ENCODE data around the gene ETV6. TPM values are rescaled to one million over a fixed set of nuclear protein-coding genes. Genes with fewer than 3 reads are reported as not detected.

ETV6 gene
- total RNA-seq, 1 donor from 2014 or later, result 72.7 TPM

DNA sequence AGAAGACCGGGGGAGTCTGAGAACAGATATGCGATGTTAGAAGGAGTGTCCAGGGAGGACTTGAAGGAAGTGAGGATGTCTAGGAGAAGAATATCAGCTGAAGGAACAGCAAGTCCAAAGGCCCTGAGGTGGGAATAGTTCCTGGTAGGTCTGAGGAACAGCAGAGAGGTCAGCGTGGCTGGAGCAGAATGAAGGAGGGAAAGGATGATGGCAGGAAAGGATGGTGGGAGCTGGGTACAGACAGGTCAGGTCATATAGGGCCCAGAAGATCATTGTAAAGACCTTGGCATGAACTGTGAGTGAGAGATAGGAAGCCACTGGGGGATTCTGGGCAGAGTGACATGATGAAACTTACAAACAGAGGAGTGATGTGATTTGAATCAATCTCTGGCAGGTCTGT, 171.0 kb downstream of the ETV6 start:
- intact Hi-C loops (cut with micrococcal nuclease), result no loop called here

DNA sequence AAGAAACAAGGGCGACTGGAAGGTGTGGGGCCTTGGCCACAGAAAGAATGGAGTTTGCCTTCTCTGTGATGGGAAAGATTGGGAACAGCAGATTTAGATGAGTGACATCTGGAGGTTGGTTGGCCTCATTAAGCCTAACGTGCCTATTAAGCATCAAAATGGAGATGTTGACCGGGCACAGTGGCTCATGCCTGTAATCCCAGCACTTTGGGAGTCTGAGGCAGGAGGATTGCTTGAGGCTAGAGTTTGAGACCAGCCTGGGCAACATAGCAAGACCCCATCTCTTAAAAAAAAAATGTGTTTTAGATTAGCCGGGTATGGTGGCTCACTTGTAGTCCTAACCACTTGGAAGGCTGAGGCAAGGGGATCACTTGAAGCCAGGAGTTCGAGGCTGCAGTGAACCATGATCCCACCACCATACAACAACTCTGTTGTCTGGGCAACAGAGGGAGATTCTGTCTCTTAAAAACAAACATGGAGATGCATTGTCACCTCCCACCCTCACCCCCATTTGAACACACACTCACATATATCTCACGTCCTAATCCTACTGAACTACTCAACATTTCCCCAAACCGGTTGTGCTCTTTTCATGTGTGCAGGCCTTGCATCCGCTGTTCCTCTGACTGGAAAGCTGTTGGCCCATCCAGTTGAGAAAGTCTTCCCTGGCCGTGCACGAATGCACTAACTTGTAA, 172.1 kb downstream of the ETV6 start:
- intact Hi-C loops (cut with micrococcal nuclease), result loop anchor here (2.0 kb wide), 1 partner anchor 15 kb away; no protein-coding TSS in a partner anchor

DNA sequence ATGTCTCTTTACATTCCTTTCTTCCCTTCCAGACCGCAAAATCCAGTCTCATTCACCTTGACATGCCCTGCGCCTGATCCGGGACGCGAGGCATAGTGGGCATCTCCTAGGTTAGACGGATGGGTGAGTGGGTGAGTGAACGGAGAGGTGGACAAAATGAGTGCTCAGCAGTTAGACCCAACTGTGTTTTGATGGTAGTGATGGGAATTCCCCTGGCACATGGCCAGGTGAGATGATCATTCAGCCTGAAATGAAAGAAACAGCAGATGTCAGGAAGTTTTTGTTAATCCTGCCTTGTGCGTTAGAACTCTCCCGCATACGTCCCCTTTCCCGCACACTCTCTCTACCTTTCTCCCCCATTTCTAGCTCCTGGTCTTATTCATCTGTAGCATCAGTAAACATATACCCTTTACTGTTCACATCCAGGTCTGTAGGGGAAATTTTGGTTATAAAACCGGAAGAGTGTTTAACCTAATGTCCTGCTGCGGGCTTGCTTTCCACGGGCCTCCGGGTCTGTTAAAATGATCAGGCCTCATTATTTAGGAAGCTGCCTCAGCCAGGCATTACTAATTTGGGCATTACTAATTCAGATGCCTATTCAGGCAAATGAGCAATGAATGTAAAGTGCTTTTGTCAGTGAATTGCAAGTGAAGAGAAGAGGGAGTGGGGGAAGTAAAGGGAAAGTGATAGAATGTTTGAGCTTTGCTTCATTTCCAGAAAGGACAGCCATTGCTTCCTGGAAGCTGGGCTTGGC, 172.8 kb downstream of the ETV6 start:
- intact Hi-C loops (cut with micrococcal nuclease), result loop anchor here (2.0 kb wide), 1 partner anchor 15 kb away; no protein-coding TSS in a partner anchor

DNA sequence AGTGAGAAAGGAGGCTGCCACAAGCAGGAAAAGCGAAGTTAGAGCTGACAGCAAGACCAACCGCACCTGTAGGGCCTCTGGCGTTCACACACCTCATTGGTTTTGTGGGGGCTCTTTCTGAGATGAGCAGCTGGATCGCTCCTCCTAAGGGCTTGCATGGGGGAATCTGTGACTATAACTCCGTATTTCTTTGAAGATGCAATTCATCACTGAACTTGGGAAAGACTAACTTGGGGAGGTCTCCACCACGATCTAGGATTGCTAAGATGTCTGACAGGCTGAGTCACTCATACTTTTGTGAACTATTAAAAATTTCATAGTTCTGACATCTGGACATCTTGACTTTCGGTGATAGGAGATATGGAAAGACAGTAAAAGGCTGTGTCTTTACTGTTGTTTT, 173.6 kb downstream of the ETV6 start:
- intact Hi-C loops (cut with micrococcal nuclease), result loop anchor here (2.0 kb wide), 1 partner anchor 14 kb away; no protein-coding TSS in a partner anchor

DNA sequence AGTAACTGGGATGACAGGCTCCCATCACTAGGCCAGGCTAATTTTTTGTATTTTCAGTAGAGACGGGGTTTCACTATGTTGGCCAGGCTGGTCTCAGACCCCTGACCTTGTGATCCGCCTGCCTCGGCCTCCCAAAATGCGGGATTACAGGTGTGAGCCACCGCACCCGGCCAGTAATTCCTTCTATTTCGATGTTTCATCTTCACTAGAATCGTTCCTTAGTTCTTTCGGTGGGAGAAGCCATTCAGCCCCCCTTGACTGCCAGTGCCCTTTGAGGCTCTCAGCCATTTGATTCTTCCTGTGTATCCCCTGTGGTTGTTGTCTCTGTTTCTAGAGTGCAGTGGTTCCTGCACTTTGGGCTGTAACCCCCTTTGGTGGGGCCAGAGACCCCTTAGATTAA, 174.1 kb downstream of the ETV6 start:
- intact Hi-C loops (cut with micrococcal nuclease), result loop anchor here (2.0 kb wide), 1 partner anchor 13 kb away; no protein-coding TSS in a partner anchor

DNA sequence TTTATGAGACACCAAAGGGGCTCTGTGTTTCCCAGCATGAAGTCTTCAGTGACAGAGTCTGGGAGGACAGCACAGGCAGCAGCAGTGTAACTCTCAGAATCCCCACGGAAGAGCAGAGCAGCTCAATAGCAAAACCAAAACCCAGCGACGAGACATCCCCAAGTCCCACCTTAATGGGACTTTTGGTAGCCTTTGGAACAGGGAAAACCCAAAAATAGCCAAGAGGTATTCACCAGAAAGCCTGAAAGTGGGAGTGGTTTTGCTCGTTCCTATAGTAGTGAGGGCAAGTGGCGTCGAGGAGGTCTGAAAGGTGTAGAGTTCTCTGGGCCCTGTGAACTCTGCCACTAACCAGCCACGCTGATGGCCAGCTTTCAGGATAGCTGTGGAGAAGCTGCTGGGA, 174.6 kb downstream of the ETV6 start:
- intact Hi-C loops (cut with micrococcal nuclease), result no loop called here

DNA sequence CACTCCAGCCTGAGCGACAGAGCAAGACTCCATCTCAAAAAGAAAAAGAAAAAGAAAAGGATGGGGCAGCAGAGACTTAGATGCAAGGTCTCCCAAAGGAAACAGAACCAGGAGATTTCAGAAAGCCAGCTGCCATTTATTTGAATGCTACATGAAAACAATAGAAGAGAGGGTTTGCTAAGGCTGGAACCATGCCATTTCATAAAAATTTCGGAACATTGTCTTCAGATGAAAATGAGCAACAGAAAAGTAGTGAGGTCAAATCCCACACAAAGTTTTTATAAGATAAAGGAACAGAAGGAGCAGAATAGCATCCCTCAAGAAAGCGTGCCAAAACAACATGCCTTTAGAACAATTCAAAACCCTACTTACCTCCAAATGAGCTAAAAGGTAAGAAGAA, 175.3 kb downstream of the ETV6 start:
- intact Hi-C loops (cut with micrococcal nuclease), result no loop called here

DNA sequence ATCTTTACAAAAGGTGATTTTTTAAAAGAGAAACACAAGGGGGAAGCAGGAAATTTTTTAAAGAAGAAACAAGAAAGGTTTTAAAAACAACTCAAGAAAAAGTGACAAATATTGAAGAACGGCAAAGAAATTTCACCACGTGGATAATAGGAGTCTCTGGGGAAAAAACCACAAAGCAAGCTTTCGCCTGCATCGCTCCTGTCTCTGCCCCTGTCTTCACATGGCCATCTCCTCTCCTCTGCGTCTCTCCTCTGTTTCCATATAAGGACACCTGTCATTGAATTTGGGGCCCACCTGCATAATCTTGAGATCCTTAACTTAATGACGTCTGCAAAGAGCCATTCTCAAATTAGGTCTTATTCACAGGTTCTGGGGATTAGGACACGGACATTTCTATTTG, 175.8 kb downstream of the ETV6 start:
- intact Hi-C loops (cut with micrococcal nuclease), result no loop called here

GRCh38 chr12:11826574-11826973, 177.1 kb downstream of the ETV6 start:
- intact Hi-C loops (cut with micrococcal nuclease), result no loop called here

DNA sequence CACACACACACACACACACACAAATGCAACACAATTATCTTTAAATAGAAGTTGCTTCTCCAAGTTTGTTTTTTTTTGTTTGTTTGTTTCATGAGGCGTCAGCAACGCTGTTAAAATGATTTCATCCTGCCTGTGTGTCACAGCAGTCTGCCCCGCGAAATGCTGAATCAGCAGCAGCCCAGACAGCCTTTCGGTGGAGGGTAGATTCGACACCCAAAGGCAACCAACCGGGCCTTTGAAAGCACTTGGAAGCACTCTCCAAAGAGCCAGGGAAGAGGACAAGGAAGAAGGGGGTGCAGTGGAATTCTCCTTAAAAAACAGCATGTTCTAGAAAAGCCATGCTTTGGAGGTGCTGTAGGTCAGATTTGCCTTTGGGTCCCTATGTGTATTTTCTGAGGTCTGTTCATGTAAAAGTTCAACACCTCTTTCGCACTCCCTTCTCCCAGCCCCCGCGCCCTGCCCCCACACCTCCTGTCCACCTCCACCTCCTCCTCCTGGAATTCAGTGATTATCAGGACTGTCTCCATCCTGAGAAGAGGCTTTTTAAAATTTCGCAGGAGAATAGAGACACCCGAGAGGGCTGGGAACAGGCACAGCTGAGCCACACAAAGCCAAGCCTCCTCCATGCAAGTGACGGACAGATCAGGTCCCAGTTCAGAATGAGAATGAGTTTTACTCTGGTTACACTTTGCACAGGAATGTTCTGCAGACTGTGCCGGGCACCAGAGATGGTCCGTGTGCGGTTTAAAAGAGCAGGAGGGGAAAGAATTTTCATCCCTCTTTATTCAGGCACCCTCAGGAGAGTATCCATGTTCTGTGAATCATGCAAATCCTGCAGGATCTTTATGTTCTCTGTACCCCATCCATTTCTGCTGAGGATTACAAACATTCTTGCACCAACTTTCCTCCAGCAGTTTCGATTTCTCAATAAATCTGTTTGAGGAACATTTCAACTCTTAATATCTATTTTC, 177.9 kb downstream of the ETV6 start:
- intact Hi-C loops (cut with micrococcal nuclease), result no loop called here

- intact Hi-C loops (cut with micrococcal nuclease), result loop anchor here (5.0 kb wide), 1 partner anchor 97 kb away; no protein-coding TSS in a partner anchor
Observed at GRCh38 chr12:11829764-11830194, 180.3 kb downstream of the ETV6 start.

GRCh38 chr12:11830307-11830801, 180.9 kb downstream of the ETV6 start:
- intact Hi-C loops (cut with micrococcal nuclease), result loop anchor here (5.0 kb wide), 1 partner anchor 98 kb away; no protein-coding TSS in a partner anchor

- intact Hi-C loops (cut with micrococcal nuclease), result loop anchor here (5.0 kb wide), 1 partner anchor 100 kb away; no protein-coding TSS in a partner anchor
Observed at GRCh38 chr12:11832093-11832492, 182.6 kb downstream of the ETV6 start.

DNA sequence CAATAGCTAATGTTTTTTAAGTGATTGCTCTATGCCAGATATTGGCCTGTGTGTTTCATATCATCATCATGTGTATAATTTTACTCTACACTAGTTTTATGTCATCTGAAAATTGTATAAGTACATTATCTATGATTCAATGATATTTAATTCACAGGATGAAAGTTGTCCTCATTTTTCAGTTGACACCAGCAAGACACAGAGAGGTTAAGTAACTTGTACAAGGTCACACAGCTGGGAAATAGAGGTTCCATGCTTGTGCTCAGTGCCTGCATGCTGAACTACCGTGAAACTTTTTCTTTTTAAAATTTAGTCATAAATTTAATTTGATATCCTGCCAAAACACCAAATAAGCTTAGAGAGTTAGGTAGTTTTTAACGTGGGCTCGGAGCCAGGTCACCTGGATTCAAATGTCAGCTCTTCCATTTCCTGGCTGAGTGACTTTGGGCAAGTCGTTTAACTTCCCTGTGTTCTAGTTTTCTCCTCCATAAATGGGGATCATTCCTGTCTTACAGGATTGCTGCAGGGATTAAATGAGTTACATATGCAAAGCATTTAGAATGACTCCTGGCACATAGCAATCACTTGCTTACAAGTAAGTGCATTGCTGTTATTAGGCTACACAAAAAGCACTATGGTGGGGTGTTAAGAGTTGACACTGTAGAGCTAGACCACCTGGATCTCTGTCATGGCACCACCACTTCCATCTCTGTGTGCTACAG, 183.9 kb downstream of the ETV6 start:
- intact Hi-C loops (cut with micrococcal nuclease), result loop anchor here (5.0 kb wide), 1 partner anchor 101 kb away; no protein-coding TSS in a partner anchor

- intact Hi-C loops (cut with micrococcal nuclease), result loop anchor here (5.0 kb wide), 1 partner anchor 102 kb away; no protein-coding TSS in a partner anchor
Observed at GRCh38 chr12:11834104-11834812, 184.8 kb downstream of the ETV6 start.

- intact Hi-C loops (cut with micrococcal nuclease), result loop anchor here (5.0 kb wide), 1 partner anchor 103 kb away; no protein-coding TSS in a partner anchor
Observed at GRCh38 chr12:11834931-11835330, 185.5 kb downstream of the ETV6 start.

- intact Hi-C loops (cut with micrococcal nuclease), result loop anchor here (1.0 to 2.0 kb wide), 3 partner anchors 14 to 174 kb away; no protein-coding TSS in a partner anchor
Observed at GRCh38 chr12:11836282-11837151, 187.0 kb downstream of the ETV6 start.

DNA sequence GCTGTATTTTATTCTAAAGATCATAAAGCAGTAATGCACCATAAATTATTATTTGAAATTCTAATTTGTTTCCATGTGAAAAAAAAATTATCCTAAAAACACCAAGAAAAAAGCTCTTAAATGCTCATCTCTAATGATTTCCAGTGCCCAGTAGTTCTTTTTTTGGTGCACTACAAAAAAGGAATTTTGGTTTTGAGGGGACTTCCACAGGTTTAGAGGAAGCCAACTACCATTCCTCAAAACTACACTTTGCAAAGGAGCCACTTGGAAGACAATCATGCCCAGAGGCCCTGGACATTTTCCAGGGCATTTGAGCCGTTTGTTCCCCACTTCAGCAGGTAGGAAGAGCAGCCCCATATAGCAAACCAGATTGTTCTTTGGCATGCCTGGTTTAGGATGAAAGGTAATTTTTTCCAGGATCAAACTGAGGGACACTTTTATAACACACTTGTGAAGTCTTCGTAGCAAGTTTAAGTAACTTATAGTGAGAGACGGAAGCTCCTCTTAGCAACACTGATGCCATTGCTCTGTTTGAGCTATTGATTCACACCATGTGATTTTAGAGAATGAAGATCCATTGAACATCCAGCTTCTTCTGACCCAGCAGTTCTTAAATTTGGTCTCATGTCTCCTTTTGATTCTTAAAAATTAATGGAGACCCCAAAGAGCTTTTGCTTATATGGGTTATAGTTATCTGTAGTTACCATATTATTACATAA, 187.9 kb downstream of the ETV6 start:
- intact Hi-C loops (cut with micrococcal nuclease), result loop anchor here (2.0 kb wide), 2 partner anchors 15 to 121 kb away; no protein-coding TSS in a partner anchor

Measured in T-helper 1 cell treated with Interleukin-12 subunit alpha and Interleukin-12 subunit beta and Interleukin-4 antibody, amounts not matched to agents 30 ng/mL and 1 ng/mL, for 36 hours (primary cell).